H1 (cell line): ENCODE measurements around the gene MYO15A. TPM values are rescaled to one million over a fixed set of nuclear protein-coding genes. Genes with fewer than 3 reads are reported as not detected.

Source experiments
- BACH1 ChIP-seq: IDR thresholded peaks from 2 replicates; pipeline ENCODE4 v1.6.1; 2012; ENCODE audit warnings: low read length, improper control_type of control experiment
- HDAC2 ChIP-seq, 2 experiments: fragments of 300-600 bp in 1 of 2; sonication (generic) in 1 of 2; IDR thresholded peaks; 2 replicates each; pipeline ENCODE4 v1.6.1; 2011 to 2012; ENCODE audit warnings: low read depth in 2 of 2, low read length in 2 of 2, mild to moderate bottlenecking in 2 of 2, moderate library complexity in 2 of 2, borderline replicate concordance in 1 of 2, inconsistent platforms in 1 of 2
- JUN ChIP-seq: IDR thresholded peaks from 2 replicates; pipeline ENCODE4 v1.6.1; 2011; ENCODE audit warnings: low read depth, mild to moderate bottlenecking, improper control_type of control experiment, low read length
- SIN3A ChIP-seq, 2 experiments: IDR thresholded peaks in 1 of 2; conservative IDR thresholded peaks in 1 of 2; 2 replicates each; pipeline ENCODE4 v1.6.1; 2011 to 2012; ENCODE audit warnings: low read length in 2 of 2, improper control_type of control experiment in 1 of 2, low read depth in 1 of 2, mild to moderate bottlenecking in 1 of 2
- SIX5 ChIP-seq: IDR thresholded peaks from 2 replicates; pipeline ENCODE4 v1.6.1; 2011; ENCODE audit warnings: mild to moderate bottlenecking, low read depth, low read length
- TBP ChIP-seq: IDR thresholded peaks from 2 replicates; pipeline ENCODE4 v1.6.1; 2011; ENCODE audit warnings: low read depth, low read length, improper control_type of control experiment
- polyA plus RNA-seq, 7 experiments: library from polyadenylated mRNA; depleted of rRNA in 3 of 7; stranded (reverse) in 5 of 7; unstranded in 2 of 7; fragments of >200 nt in 5 of 7; fragments of 200-250 nt in 2 of 7; gene quantifications; 1 replicate in 5 of 7; 2 replicates in 1 of 7; 4 replicates in 1 of 7; pipeline versions ENCODE4 v1.2.1 to v1.2.3, GENCODE V29; 2011 to 2013; ENCODE audit warnings: missing spikeins in 2 of 7, mixed read lengths in 2 of 7
- total RNA-seq: library from RNA; stranded (reverse); fragmentation: NEBNext Ultra II Directional; extraction: Animal tissue kit (Norgen Biotek cat#: 25700); gene quantifications from 2 replicates; pipeline ENCODE4 v1.2.1, GENCODE V29; 2021

The MYO15A gene
- total and polyA plus RNA-seq, 2 of the 8 experiments (the other 6 are each of a cell fraction or from before 2014, with no cell fraction given) = 1.6 to 4.2 TPM

DNA sequence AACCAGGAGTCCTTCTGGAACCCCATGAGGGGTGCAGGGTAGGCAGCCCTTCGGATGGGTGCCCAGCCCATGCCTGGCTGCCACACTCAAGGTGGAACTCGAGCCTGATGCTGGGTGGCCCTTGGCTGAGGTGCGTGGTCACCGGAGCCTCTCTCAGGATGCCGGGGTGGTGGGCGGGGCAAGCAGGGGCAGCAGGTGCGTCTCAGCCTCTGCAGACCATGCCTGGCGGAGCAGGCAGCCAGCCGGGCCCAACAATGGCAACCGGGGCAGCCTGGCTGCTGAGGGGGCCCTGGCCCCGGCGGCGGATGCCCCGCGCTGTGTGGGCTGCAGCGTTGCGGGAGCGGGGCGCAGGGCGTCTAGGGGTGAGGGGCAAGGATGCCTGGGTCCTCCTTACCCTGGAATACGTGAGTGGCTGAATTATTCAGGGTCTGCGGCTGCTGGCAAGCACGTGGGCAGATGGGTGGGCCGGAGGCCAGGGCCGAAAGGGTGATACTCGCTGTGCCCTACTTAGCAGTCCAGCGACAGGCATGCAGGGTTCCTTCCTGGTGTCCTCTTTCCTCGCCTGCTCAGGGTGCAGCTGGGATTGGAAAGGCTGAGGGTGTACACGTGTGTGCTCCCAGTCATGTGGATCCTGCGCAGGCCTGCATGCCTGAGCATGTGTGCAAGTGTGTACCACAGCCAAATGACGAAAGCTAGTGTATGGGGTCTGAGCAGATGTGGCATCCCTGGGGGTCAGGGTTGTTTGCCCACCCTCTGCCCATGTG lies 14.6 kb downstream of the MYO15A start (continued):
- TF ChIP-seq SIN3A (conservative IDR thresholded peaks at IDR 0.05 in 1 of 2, IDR thresholded peaks at IDR 0.05 in 1 of 2; ENCODE audit: low read depth in 1 of 2, low read length in 2 of 2) (no peak), SIX5 (no peak), HDAC2 (IDR thresholded peaks at IDR 0.05; ENCODE audit: borderline replicate concordance in 1 of 2, low read depth in 2 of 2, low read length in 2 of 2) (no peak), JUN (no peak), TBP (no peak), BACH1 (no peak)
